ENCODE measurements around the gene TMPRSS11D. TPM values are rescaled to one million over a fixed set of nuclear protein-coding genes. Genes with fewer than 3 reads are reported as not detected.

Gene TMPRSS11D
- total RNA-seq, 1 experiment from 2014 or later: not detected

DNA sequence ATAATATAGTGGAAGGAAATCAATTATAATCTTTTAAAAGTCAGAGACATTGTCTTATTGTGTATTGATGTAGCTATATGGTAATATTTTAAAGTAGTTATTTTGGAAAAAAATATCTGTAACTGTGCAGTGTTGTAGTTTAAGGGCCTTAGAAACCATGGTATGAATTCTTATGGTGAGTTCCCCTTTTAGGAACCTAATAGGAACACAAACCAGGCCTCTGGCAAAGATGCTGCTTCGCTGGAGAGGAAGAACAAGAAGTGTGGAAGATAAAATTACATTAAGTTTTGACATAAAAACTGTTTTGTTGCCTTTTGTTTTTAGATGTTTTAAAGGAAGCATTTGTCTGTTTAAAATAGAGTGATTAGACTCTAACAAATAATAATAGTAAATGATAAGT is 10.9 kb upstream of the TMPRSS11D start:
- in situ Hi-C loops (cut with HindIII; ENCODE audit: low pct_unique_long_range_greater_than_20kb, low sequenced_read_pairs): no loop called here
- no peak for DNase-seq (ENCODE audit: low read depth, low spot score)

DNA sequence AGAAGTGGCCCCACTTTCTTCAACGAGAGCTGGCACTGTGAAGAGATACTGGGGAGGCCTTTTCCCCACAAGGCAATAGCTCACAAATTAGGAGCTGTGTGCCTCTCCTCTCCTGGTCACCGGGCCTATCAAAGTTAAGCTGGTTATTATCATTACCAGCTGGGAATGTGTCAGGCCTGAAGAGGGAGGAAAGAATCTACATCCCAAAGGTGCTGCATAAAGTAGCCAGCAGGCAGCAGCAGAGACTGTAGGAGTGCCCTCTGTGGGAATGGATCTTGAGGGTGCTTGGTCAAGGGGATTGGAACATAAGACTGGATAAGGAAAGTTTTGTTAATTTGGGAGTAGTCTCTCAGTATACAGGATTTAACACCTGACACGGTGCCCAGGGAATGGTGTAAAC is 9.1 kb upstream of the TMPRSS11D start:
- DNase-seq (ENCODE audit: low read depth, low spot score): peak; percentile 14
- in situ Hi-C loops (cut with HindIII; ENCODE audit: low pct_unique_long_range_greater_than_20kb, low sequenced_read_pairs): no loop called here

DNA sequence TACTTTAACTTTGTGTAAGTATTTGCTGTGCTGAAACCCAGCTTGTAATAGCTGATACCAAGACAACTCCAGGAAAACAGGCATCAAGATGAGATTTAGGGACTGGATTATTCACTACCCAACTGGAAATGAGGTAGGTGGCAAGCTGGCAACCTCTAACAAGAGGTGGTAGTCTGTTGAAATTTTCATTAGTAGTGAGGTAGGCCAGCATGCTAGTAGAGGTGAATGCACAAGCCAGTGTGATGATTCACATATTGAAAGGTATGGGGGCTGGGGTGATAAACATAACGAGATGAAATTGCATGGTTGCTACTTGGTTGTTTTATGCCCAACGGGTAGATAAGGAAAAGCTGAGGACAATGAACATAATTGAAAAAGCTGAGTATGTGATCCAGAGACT is 8.5 kb upstream of the TMPRSS11D start:
- no peak for DNase-seq (ENCODE audit: low read depth, low spot score)
- in situ Hi-C loops (cut with HindIII; ENCODE audit: low pct_unique_long_range_greater_than_20kb, low sequenced_read_pairs): no loop called here

DNA sequence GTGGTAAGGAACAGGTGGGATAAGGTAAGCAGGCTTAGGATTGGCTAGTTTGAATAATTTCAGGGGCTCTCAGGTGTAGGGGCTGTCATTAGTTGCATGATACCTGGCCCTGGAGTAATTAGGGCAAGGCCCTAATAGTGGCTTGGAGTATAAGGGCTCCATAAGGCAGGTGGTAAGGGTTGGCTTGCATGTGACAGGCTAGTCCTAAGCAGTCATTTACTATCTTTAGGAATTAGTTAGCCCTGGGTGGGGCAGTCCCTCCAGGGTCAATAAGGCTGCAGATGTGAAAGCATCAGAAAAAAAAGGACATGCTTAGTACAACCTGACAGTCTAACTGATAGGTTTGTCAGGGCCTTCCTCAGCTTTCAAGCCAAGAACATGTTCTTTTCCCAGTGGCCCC is 7.8 kb upstream of the TMPRSS11D start:
- DNase-seq (ENCODE audit: low read depth, low spot score): no peak
- in situ Hi-C loops (cut with HindIII; ENCODE audit: low pct_unique_long_range_greater_than_20kb, low sequenced_read_pairs): no loop called here

DNA sequence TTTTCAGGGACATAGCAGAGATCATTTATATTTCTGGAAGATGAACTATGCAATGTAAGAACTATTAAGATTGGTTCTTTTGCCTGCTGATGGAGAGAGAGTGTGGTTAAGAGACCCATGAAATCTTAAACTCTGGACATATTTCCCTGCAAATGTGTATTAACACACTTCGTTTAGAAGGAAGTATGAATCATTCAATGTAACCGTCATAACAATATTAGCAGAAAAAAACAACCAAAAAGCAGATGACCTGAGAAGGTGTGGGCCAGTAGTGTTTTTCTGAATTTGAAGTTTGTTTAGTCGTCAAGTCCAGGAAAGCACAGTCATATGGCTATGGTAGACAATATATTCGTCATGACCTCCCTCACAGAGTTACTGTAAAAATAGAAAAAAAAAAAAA is 2.5 kb upstream of the TMPRSS11D start:
- in situ Hi-C loops (cut with HindIII; ENCODE audit: low pct_unique_long_range_greater_than_20kb, low sequenced_read_pairs): no loop called here
- no peak for DNase-seq (ENCODE audit: low read depth, low spot score)

DNA sequence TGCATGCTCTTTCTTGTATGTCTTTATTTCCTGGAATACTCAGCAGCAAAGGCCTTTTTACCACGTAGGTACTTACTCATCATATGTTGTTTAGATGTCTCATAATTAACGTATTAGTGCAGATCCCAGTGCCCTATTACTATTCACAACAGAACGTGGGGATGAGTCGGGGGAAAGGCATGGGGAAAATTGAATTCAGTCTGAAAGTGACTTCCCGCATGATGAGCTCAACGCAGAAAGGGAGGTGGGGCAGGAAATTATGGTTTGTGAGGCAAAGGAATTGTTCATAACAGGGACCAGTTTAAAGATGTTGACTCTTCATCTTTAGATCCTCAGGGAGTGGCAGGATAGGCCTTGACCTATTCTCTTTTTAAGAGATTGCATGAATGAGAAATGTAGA is 2.0 kb upstream of the TMPRSS11D start:
- in situ Hi-C loops (cut with HindIII; ENCODE audit: low pct_unique_long_range_greater_than_20kb, low sequenced_read_pairs): no loop called here

DNA sequence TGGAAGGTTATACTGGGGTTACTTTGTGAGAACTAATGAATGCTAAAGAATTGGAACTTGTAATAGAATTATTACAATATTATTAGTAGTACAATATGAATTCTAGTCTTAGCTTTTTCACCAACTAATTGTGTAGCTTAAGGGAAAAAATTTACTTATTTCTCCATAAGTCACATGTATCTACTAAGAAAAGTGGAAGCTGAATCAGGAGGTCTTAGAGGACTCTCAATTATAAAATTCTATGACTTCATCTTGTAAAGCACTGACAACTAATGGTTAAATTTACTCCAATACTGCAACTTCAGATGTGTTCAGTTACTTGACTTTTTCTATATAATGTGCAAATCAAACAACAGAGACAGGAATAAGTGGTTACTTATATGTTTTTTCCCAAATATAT is 899 bp upstream of the TMPRSS11D start:
- no peak for DNase-seq (ENCODE audit: low read depth, low spot score)
- in situ Hi-C loops (cut with HindIII; ENCODE audit: low pct_unique_long_range_greater_than_20kb, low sequenced_read_pairs): no loop called here

More for the DNA sequence above, 2.0 kb upstream of the TMPRSS11D start:
- no peak for DNase-seq (ENCODE audit: low read depth, low spot score)

DNA sequence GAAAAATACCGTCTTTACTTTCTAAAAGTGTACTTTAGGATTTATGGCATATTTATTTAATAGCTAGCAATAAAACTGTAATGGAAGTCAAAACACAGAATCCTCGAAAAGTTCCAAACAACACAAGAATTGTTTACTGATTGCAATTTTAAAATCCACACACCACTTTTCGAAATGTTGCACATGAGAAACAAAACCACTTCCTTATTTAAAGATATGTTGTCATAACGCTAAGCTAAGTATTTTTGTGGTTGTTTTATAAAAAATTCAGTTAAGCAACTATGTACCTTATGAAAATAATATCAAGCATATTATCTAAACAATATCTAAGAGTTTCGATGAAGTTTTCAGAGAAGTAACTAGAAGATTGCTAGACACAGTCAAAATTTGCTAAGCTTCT is 344 bp downstream of the TMPRSS11D start:
- in situ Hi-C loops (cut with HindIII; ENCODE audit: low pct_unique_long_range_greater_than_20kb, low sequenced_read_pairs): no loop called here
- no peak for DNase-seq (ENCODE audit: low read depth, low spot score)

DNA sequence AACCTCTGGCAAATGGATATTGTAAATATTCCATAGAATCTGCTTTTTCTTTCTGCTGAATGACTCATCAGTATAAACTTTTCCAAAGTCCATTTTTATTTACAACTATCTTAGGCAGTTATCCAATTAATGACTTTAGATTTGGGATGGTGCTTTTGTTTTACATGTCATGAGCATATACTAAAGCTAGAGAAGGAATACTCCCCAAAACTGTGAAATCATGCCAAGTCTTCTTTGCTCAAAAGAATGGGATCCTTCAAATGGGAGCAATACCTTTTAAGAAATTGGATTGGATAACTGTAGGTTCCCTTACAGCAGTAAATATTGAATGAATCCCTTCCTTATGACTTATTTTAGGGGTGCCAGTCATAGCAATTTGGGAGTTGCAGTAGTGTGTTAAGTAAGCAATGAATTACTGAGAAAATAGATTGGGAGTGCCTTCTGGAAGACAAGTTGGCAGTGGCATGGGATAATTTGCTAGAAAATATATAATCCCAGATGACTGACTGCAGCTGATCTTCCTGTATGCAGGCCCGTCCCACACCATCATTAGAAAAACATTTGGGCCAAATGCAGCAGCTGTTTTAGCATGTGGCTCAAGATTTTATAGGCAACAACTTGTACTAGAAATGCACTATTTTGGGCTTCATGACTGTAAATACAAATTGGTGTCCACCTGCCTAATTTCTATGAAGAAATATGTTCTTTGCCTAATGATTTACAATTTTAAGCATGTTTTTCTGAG is 2.8 kb downstream of the TMPRSS11D start:
- in situ Hi-C loops (cut with HindIII; ENCODE audit: low pct_unique_long_range_greater_than_20kb, low sequenced_read_pairs): no loop called here
- DNase-seq (ENCODE audit: low read depth, low spot score): no peak

DNA sequence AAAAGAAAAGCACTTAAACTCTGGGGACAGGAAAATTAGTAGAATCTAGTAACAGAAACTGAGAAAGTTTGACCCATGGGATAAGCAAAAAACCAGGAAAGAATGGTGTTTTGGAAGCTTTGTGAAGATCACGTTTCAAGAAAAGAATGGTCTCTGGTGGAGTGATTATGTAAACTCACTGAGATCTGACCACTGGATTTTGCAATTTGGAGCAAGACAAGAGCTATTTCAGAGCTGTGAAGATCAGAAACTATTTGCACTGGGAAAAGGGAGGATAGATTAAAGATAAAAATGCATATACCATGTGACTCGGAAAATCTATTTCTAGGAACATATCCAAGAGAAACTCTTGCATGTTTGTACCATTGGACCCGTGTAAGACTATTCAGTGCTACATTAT is 4.3 kb downstream of the TMPRSS11D start:
- in situ Hi-C loops (cut with HindIII; ENCODE audit: low pct_unique_long_range_greater_than_20kb, low sequenced_read_pairs): no loop called here
- no peak for DNase-seq (ENCODE audit: low read depth, low spot score)

DNA sequence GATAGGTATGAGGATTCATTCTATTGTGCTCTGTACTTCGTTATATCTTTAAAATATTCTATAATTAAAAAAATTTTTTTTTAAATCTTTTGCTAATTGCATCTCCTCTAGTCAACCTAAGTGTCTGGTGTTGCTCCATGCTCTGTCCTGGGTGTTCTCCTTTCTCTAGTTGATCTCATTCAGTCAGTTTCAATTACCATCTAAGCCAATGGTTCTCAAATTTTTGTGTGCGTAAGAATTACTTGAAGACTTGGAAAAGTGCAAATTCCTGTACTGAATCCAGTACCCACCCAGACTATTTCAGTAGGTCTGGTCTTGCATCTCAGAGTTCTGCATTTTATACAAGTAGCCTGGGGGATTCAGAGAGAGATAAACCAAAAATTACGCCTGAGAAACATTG is 6.7 kb downstream of the TMPRSS11D start:
- in situ Hi-C loops (cut with HindIII; ENCODE audit: low pct_unique_long_range_greater_than_20kb, low sequenced_read_pairs): no loop called here
- no peak for DNase-seq (ENCODE audit: low read depth, low spot score)

DNA sequence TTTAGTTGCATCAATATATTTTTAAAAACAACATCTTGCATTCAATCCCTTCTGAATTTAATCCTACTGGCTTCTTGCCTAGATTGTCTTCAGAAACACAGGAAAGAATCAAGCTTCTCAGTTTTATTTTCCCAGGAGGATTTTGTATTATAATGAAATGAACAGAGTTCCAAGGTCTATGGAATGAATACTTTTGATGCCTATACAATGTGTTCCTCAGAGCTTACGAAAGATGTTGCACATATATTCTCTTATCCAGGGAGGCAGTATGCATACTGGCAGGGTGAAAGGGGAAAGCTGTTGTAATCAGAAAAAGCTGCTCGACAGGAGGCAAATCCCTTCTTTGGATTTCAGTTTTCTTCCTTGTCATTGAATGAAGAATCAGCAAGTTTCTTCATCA is 8.8 kb downstream of the TMPRSS11D start:
- in situ Hi-C loops (cut with HindIII; ENCODE audit: low pct_unique_long_range_greater_than_20kb, low sequenced_read_pairs): no loop called here

DNA sequence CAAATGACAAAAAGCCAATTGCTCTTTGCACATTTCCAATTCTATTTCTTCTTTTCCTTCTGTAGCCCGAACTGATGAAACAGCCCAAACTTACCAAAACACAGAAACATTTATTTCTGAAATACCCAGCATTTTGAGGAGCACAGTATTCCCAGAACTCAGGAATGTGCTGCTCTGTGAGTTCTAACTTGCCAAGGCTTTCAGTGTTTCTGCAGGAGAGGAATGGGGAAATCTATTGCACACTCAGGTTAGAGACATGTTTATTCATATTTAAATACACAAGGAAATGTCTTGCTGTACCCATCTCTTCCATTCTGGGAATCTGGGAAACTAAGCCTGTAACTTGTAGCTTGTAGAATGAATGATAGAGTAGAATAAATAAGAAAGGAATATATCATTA is 10.7 kb downstream of the TMPRSS11D start:
- in situ Hi-C loops (cut with HindIII; ENCODE audit: low pct_unique_long_range_greater_than_20kb, low sequenced_read_pairs): no loop called here
- no peak for DNase-seq (ENCODE audit: low read depth, low spot score)

More for the DNA sequence above, 8.8 kb downstream of the TMPRSS11D start:
- DNase-seq (ENCODE audit: low read depth, low spot score): no peak

DNA sequence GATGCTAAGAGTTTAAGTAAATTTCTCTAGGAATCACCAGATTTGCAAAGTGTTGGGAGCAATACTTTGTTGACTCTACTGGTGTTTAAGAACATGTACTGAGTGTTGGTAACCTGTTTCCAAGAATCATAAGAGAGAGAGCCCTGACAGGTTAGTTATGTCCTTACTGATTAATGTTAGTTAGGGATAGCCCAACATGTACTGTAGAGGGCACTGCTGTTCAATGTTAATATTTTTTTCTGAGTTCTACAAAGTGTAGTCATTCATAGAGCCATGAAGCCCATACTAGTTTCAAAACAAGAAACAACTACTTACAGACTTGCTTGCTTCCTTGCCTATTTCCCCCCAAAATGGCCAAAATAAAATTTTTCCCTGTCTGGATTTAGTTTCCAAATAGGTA is 11.9 kb downstream of the TMPRSS11D start:
- in situ Hi-C loops (cut with HindIII; ENCODE audit: low pct_unique_long_range_greater_than_20kb, low sequenced_read_pairs): no loop called here
- peak; percentile 61 for DNase-seq (ENCODE audit: low read depth, low spot score)

DNA sequence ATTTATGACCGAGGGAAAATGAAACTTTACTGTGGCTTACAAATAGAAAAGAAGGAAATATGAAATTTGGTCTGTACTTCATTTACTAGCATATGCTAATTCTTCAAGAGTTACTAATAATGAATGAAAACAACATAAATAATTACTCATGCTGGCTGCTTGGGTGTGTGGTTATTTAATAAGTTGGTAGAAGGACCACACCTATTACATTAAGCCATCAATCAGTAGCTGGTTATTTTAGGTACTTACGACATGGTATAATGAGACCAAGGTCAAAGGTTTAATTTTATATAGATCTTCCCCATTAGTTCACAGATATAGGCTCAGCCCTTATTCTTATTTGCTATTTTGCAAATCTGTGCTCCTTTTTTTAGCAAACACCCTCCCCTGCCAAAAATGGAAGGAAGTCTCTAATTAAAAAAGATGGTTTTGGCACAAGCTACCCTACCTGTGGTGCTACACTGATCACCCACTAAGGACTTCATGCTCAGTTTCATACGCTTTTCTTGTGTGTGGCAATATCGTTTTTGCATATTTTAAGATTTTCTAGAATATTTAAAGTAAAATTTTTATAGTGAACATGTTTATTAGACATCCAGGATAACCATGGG is 14.1 kb downstream of the TMPRSS11D start:
- DNase-seq (ENCODE audit: low read depth, low spot score): no peak
- in situ Hi-C loops (cut with HindIII; ENCODE audit: low pct_unique_long_range_greater_than_20kb, low sequenced_read_pairs): no loop called here

DNA sequence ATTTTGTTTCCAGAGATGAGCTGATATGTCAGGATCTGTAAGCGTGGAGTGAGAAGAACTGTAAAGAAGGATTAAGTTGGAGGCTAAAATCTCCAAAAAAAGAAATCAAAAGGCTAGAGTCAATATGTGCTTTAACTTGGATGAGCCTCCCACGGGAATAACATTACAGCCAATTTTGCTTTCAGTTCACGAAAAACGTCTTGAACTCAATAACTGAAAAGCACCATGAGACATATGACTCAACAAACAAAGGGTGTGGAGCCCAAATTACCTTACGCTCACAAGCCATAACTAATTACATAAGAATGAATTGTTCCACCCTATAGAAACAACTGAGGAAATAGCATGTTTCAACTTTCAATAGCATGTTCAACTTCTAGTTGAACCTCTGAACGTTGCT is 22.3 kb downstream of the TMPRSS11D start:
- in situ Hi-C loops (cut with HindIII; ENCODE audit: low pct_unique_long_range_greater_than_20kb, low sequenced_read_pairs): no loop called here
- no peak for DNase-seq (ENCODE audit: low read depth, low spot score)

DNA sequence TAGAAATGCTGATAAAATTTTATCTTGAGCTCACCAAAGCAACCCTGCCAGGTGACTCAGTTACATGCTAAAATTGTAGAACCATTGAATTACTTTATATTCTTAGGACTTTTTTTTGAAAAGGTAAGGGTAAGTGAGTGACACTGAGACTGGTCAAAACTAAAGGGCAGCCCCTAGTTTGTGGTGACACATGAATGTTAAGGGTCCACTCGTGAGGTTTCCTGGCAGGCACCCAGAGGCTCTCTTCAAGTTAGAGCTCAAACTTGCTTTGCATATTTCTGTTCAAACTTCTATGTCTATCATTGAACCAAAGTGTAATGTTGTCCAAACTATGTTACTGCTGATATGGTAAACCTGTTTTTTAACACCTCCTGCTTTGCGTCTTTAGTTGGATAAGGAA is 30.5 kb downstream of the TMPRSS11D start:
- in situ Hi-C loops (cut with HindIII; ENCODE audit: low pct_unique_long_range_greater_than_20kb, low sequenced_read_pairs): no loop called here
- DNase-seq (ENCODE audit: low read depth, low spot score): no peak

DNA sequence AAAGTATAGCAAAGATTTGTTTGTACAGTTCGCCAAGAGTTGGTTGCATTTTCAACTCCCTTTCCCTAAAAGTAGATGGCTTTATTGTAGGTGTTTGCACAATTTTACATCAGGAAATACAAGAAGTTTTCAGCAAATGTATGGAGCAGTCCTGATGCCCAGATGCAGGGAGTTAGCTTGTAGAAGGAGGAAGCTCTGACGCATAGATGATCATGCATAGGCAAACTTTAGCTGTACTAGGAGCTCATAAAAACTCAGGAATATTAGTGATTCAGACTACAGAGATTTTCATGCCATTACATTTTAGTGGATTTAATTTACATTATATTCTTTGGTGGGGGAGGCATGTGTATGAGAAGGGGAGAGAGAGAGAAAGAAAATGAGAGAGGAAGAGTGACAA is 62.9 kb downstream of the TMPRSS11D start:
- no peak for DNase-seq (ENCODE audit: low read depth, low spot score)
- in situ Hi-C loops (cut with HindIII; ENCODE audit: low pct_unique_long_range_greater_than_20kb, low sequenced_read_pairs): no loop called here

DNA sequence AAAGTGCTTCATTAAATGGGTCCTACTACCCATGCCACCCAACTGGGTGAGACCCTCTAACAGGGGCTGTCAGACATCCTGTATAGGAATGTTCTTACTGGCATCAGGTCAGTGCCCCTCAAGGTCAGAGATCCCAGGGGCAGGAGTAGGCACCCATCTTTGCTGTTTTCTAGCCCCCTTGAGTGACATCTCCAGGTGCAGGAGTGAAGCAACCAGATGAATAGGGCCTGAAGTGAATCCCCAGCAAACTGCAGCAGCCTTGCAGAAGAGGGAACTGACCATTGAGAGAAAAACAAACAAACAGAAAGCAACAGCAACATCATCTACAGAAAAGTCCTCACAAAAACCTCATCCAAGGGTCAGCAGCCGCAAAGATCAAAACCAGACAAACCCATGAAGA is 73.8 kb downstream of the TMPRSS11D start:
- in situ Hi-C loops (cut with HindIII; ENCODE audit: low pct_unique_long_range_greater_than_20kb, low sequenced_read_pairs): no loop called here
- no peak for DNase-seq (ENCODE audit: low read depth, low spot score)

All from SK-MEL-5 (cell line).